HepG2 (cell line): Measurements from ENCODE around the gene FAM222A. TPM values are rescaled to one million over a fixed set of nuclear protein-coding genes. Genes with fewer than 3 reads are reported as not detected.

Experiments used
- DR1 ChIP-seq: sonication (generic); formaldehyde crosslinking; IDR thresholded peaks from 2 replicates; pipeline ENCODE4 v1.8.0; 2021; ENCODE audit warnings: mild to moderate bottlenecking, missing genetic modification reagents, inconsistent platforms
- FOXP1 ChIP-seq, 2 experiments: fragments of 450-650 bp in 1 of 2; IDR thresholded peaks; 2 replicates each; pipeline ENCODE4 v1.6.1; 2017 to 2018; ENCODE audit warnings: antibody characterized with exemption in 1 of 2
- HOXA7 ChIP-seq: sonication (generic); formaldehyde crosslinking; IDR thresholded peaks from 2 replicates; pipeline ENCODE4 v1.8.1; 2022; ENCODE audit warnings: mild to moderate bottlenecking, missing genetic modification reagents, moderate library complexity
- JUN ChIP-seq: sonication (generic); formaldehyde crosslinking; IDR thresholded peaks from 2 replicates; pipeline ENCODE4 v1.4.0; 2020; ENCODE audit warnings: mild to moderate bottlenecking, missing genetic modification reagents
- MIXL1 ChIP-seq: IDR thresholded peaks from 2 replicates; pipeline ENCODE4 v1.6.1; 2016
- PAF1 ChIP-seq: IDR thresholded peaks from 2 replicates; pipeline ENCODE4 v1.6.1; 2016; ENCODE audit warnings: missing genetic modification reagents, missing compliant biosample characterization
- ZBTB7B ChIP-seq: sonication (generic); formaldehyde crosslinking; IDR thresholded peaks from 2 replicates; pipeline ENCODE4 v1.4.0; 2020; ENCODE audit warnings: missing genetic modification reagents
- ZFX ChIP-seq: sonication (generic); formaldehyde crosslinking; IDR thresholded peaks from 2 replicates; pipeline ENCODE4 v1.4.0; 2020; ENCODE audit warnings: mild to moderate bottlenecking, low read depth, missing genetic modification reagents, moderate library complexity
- ZMYM4 ChIP-seq: sonication (generic); formaldehyde crosslinking; IDR thresholded peaks from 2 replicates; pipeline ENCODE4 v1.8.1; 2023; ENCODE audit warnings: mild to moderate bottlenecking, missing genetic modification reagents
- ZNF441 ChIP-seq: sonication (generic); formaldehyde crosslinking; IDR thresholded peaks from 2 replicates; pipeline ENCODE4 v1.7.0; 2021; ENCODE audit warnings: missing genetic modification reagents, borderline replicate concordance
- ZNF709 ChIP-seq: sonication (generic); formaldehyde crosslinking; IDR thresholded peaks from 2 replicates; pipeline ENCODE4 v1.5.0; 2020; ENCODE audit warnings: mild to moderate bottlenecking, missing genetic modification reagents
- polyA plus RNA-seq, 8 experiments: library from polyadenylated mRNA; depleted of rRNA in 3 of 8; stranded (reverse) in 7 of 8; unstranded in 1 of 8; fragments of >200 nt; fragmentation: Illumina TruSeq in 4 of 8; extraction: Trizol in 4 of 8; gene quantifications; 2 replicates each; pipeline versions ENCODE4 v1.2.1 to v1.2.3, GENCODE V29; 2011 to 2016; ENCODE audit warnings: low read depth in 4 of 8, missing spikeins in 1 of 8, mixed read lengths in 1 of 8; ENCODE audit not compliant: insufficient read depth in 1 of 8
- total RNA-seq, 5 experiments: library from RNA; depleted of rRNA; stranded (reverse); fragments of >200 nt; fragmentation: Illumina TruSeq; extraction: Trizol; gene quantifications; 2 replicates each; pipeline ENCODE4 v1.2.3, GENCODE V29; 2016; ENCODE audit warnings: low read depth in 1 of 5
- TF ChIP-seq, protein P1 (sequence below): sonication (generic); formaldehyde crosslinking; IDR thresholded peaks from 2 replicates; pipeline ENCODE4 v1.4.0; 2020; ENCODE audit warnings: missing genetic modification reagents, borderline replicate concordance
- TF ChIP-seq, protein P2 (sequence below): sonication (generic); formaldehyde crosslinking; IDR thresholded peaks from 2 replicates; pipeline ENCODE4 v1.8.1; 2023; ENCODE audit warnings: mild to moderate bottlenecking, missing genetic modification reagents
- TF ChIP-seq, protein P3 (sequence below): sonication (generic); formaldehyde crosslinking; IDR thresholded peaks from 2 replicates; pipeline ENCODE4 v1.5.1; 2020; ENCODE audit warnings: missing genetic modification reagents, mild to moderate bottlenecking, borderline replicate concordance
- TF ChIP-seq, protein P4 (sequence below): sonication (generic); formaldehyde crosslinking; conservative IDR thresholded peaks from 2 replicates; pipeline ENCODE4 v1.4.0; 2020; ENCODE audit warnings: missing genetic modification reagents
- TF ChIP-seq, protein P5 (sequence below): sonication (generic); formaldehyde crosslinking; IDR thresholded peaks from 2 replicates; pipeline ENCODE4 v1.4.0; 2020; ENCODE audit warnings: missing genetic modification reagents

Gene FAM222A
- total and polyA plus RNA-seq, 2 of the 13 experiments (the other 11 are each of a cell fraction or from before 2014, with no cell fraction given), result 2.7 to 9.6 TPM

DNA sequence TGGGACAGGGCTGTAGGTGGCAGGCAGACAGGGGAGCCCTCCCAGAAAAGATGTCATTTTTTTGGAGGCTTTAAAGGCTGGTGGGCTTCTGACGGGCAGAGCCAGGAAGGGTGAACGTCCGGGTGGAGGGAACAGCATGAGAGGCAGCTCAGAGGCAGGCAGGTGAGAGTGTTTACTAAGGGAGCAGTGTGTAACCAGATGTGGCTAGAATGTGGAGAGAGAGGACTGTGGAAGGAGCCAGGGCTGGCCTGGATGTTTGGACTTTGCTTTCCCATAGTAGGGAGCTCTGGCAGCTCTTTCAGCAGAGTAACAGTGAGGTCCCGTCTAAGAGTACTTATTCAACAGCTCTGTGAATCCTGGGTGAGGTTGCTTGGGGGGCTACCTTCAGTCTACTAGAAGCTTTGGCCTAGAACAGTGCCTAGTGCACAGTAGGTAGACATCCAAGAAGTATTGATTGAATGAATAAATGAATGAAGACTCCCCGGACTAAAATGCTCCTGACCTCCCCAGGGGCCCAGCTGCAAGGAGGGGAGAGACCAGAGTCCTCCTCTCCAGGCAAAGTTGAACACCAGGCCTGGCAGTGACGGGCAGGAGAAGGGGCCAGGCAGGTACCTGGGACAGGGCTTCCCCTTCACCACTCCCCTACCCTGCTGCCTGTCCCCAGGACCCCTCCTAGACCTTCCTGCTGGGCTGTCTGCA, 8.5 kb downstream of the FAM222A start (continued):
- TF ChIP-seq, protein P1, sequence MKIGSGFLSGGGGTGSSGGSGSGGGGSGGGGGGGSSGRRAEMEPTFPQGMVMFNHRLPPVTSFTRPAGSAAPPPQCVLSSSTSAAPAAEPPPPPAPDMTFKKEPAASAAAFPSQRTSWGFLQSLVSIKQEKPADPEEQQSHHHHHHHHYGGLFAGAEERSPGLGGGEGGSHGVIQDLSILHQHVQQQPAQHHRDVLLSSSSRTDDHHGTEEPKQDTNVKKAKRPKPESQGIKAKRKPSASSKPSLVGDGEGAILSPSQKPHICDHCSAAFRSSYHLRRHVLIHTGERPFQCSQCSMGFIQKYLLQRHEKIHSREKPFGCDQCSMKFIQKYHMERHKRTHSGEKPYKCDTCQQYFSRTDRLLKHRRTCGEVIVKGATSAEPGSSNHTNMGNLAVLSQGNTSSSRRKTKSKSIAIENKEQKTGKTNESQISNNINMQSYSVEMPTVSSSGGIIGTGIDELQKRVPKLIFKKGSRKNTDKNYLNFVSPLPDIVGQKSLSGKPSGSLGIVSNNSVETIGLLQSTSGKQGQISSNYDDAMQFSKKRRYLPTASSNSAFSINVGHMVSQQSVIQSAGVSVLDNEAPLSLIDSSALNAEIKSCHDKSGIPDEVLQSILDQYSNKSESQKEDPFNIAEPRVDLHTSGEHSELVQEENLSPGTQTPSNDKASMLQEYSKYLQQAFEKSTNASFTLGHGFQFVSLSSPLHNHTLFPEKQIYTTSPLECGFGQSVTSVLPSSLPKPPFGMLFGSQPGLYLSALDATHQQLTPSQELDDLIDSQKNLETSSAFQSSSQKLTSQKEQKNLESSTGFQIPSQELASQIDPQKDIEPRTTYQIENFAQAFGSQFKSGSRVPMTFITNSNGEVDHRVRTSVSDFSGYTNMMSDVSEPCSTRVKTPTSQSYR (CRISPR knock-in tag), result 0 out of 2 replicates have a peak, but pooled peaks have one; percentile 25
- TF ChIP-seq, protein P2, sequence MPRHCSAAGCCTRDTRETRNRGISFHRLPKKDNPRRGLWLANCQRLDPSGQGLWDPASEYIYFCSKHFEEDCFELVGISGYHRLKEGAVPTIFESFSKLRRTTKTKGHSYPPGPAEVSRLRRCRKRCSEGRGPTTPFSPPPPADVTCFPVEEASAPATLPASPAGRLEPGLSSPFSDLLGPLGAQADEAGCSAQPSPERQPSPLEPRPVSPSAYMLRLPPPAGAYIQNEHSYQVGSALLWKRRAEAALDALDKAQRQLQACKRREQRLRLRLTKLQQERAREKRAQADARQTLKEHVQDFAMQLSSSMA (CRISPR knock-in tag), result no peak
- no peak for TF ChIP-seq PAF1 (CRISPR knock-in tag)
- TF ChIP-seq, protein P3, sequence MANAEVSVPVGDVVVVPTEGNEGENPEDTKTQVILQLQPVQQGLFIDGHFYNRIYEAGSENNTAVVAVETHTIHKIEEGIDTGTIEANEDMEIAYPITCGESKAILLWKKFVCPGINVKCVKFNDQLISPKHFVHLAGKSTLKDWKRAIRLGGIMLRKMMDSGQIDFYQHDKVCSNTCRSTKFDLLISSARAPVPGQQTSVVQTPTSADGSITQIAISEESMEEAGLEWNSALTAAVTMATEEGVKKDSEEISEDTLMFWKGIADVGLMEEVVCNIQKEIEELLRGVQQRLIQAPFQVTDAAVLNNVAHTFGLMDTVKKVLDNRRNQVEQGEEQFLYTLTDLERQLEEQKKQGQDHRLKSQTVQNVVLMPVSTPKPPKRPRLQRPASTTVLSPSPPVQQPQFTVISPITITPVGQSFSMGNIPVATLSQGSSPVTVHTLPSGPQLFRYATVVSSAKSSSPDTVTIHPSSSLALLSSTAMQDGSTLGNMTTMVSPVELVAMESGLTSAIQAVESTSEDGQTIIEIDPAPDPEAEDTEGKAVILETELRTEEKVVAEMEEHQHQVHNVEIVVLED, result no peak
- TF ChIP-seq ZNF709 (CRISPR knock-in tag), result 0 out of 2 replicates have a peak, but pooled peaks have one; percentile 26
- no peak for TF ChIP-seq MIXL1 (CRISPR knock-in tag)
- TF ChIP-seq JUN (CRISPR knock-in tag), result no peak
- peak; percentile 33; the same call in 1 of the 2 replicates for TF ChIP-seq ZBTB7B (CRISPR knock-in tag)
- TF ChIP-seq DR1 (CRISPR knock-in tag), result 0 out of 2 replicates have a peak, but pooled peaks have one; percentile 28
- no peak for TF ChIP-seq HOXA7 (CRISPR knock-in tag)
- TF ChIP-seq ZFX (CRISPR knock-in tag), result peak; percentile 42; the same call in 1 of the 2 replicates
- TF ChIP-seq ZNF441 (CRISPR knock-in tag), result 0 out of 2 replicates have a peak, but pooled peaks have one; percentile 4
- peak; percentile 25; the same call in 1 of the 2 replicates for TF ChIP-seq FOXP1 (IDR thresholded peaks at IDR 0.05)
- peak; percentile 63; the same call in 1 of the 2 replicates for TF ChIP-seq FOXP1 (CRISPR knock-in tag; IDR thresholded peaks at IDR 0.05)
- TF ChIP-seq, protein P4, sequence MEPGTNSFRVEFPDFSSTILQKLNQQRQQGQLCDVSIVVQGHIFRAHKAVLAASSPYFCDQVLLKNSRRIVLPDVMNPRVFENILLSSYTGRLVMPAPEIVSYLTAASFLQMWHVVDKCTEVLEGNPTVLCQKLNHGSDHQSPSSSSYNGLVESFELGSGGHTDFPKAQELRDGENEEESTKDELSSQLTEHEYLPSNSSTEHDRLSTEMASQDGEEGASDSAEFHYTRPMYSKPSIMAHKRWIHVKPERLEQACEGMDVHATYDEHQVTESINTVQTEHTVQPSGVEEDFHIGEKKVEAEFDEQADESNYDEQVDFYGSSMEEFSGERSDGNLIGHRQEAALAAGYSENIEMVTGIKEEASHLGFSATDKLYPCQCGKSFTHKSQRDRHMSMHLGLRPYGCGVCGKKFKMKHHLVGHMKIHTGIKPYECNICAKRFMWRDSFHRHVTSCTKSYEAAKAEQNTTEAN (CRISPR knock-in tag), result 0 out of 2 replicates have a peak, but pooled peaks have one; percentile 40
- TF ChIP-seq ZMYM4, result peak; percentile 60
- TF ChIP-seq, protein P5, sequence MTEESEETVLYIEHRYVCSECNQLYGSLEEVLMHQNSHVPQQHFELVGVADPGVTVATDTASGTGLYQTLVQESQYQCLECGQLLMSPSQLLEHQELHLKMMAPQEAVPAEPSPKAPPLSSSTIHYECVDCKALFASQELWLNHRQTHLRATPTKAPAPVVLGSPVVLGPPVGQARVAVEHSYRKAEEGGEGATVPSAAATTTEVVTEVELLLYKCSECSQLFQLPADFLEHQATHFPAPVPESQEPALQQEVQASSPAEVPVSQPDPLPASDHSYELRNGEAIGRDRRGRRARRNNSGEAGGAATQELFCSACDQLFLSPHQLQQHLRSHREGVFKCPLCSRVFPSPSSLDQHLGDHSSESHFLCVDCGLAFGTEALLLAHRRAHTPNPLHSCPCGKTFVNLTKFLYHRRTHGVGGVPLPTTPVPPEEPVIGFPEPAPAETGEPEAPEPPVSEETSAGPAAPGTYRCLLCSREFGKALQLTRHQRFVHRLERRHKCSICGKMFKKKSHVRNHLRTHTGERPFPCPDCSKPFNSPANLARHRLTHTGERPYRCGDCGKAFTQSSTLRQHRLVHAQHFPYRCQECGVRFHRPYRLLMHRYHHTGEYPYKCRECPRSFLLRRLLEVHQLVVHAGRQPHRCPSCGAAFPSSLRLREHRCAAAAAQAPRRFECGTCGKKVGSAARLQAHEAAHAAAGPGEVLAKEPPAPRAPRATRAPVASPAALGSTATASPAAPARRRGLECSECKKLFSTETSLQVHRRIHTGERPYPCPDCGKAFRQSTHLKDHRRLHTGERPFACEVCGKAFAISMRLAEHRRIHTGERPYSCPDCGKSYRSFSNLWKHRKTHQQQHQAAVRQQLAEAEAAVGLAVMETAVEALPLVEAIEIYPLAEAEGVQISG (CRISPR knock-in tag), result peak; percentile 59
